Stomach (tissue), 9 donors: ENCODE data around the gene NCMAP. TPM values are rescaled to one million over a fixed set of nuclear protein-coding genes. Genes with fewer than 3 reads are reported as not detected.
A peak's percentile ranks its signal among the peaks of the same experiment; 100 is the strongest.

Experiments used
- DNase-seq, 2 donors: peaks; one replicate each; pipeline versions ENCODE4 v3.0.0 to v3.0.0-alpha.2; 2013 to 2019
- H3K27ac ChIP-seq, 5 donors: fragments of 200-600 bp in 4 of 5; sonication (generic) in 4 of 5; one replicate each; pipeline ENCODE4 v1.5.1; 2013 to 2019; ENCODE audit warnings: mild to moderate bottlenecking in 1 of 5, moderate library complexity in 1 of 5
- H3K27me3 ChIP-seq, 3 donors: fragments of 200-600 bp; sonication (generic); one replicate each; pipeline ENCODE4 v1.5.1; 2017 to 2019; ENCODE audit warnings: mixed run types in 1 of 3
- H3K36me3 ChIP-seq, 4 donors: fragments of 200-600 bp; sonication (generic); 1 replicate in 3 of 4; 2 replicates in 1 of 4; pipeline ENCODE4 v1.5.1; 2016 to 2019
- H3K4me1 ChIP-seq, 4 donors: fragments of 200-600 bp; sonication (generic); one replicate each; pipeline ENCODE4 v1.5.1; 2016 to 2019
- H3K4me3 ChIP-seq, 4 donors: fragments of 200-600 bp; sonication (generic) in 3 of 4; one replicate each; pipeline ENCODE4 v1.5.1; 2016 to 2019; ENCODE audit warnings: mild to moderate bottlenecking in 1 of 4
- H3K9me3 ChIP-seq, 4 donors: fragments of 200-600 bp; sonication (generic); one replicate each; pipeline ENCODE4 v1.5.1; 2016 to 2019
- CTCF ChIP-seq, 7 experiments: fragments of 450-650 bp in 4 of 7; fragments of 200-600 bp in 3 of 7; sonication (generic) in 3 of 7; IDR thresholded peaks; one replicate each; pipeline ENCODE4 v1.5.1; 2016 to 2019; ENCODE audit warnings: antibody characterized with exemption in 7 of 7, control low read depth in 2 of 7, mild to moderate bottlenecking in 1 of 7
- EP300 ChIP-seq: sonication (generic); formaldehyde crosslinking; IDR thresholded peaks from one replicate; pipeline ENCODE4 v1.6.1; 2017; ENCODE audit warnings: antibody characterized with exemption
- POLR2A ChIP-seq, 4 donors: fragments of 450-650 bp; IDR thresholded peaks; one replicate each; pipeline ENCODE4 v1.6.1; 2016; ENCODE audit warnings: antibody characterized with exemption in 4 of 4, control low read depth in 2 of 4, mild to moderate bottlenecking in 1 of 4, moderate library complexity in 1 of 4
- POLR2AphosphoS5 ChIP-seq, 3 donors: sonication (generic); formaldehyde crosslinking; IDR thresholded peaks; one replicate each; pipeline ENCODE4 v1.6.1; 2016; ENCODE audit warnings: antibody characterized with exemption in 3 of 3
- WGBS, 5 donors: extraction: QIAGEN DNeasy Blood & Tissue Kit in 3 of 5; methylation state at CpG; one replicate each; pipeline versions ENCODE4 v1.1.5 to v1.1.7; 2013 to 2018; 5-methylcytosine and 5-hydroxymethylcytosine counted together
- intact Hi-C: fragments of 100-400 bp; cut with DNase I; formaldehyde crosslinking; loops from one replicate; pipeline ENCODE4 v1.15.1; 2023; ENCODE audit warnings: low total_unique reads
- polyA plus RNA-seq, 3 donors: library from polyadenylated mRNA; stranded (reverse); fragments of 200-250 nt; gene quantifications; one replicate each; pipeline ENCODE4 v1.2.3, GENCODE V29; 2013
- total RNA-seq, 5 donors: library from RNA; depleted of rRNA; stranded (reverse); fragments of >200 nt; gene quantifications; one replicate each; pipeline versions ENCODE4 v1.1.0 to v1.2.3, GENCODE V29; 2014 to 2016
- donor health status: healthy with polysubstance abuse.
- donor health status: Bipolar disorder and iron deficiency.
- donor health status: healthy.

NCMAP gene
- total and polyA plus RNA-seq, 8 donors: 0.29 to 9.3 (median 4.1) TPM

- H3K27ac ChIP-seq: peak overlapping the region in 4 of 5 donors; percentile 4 to 33 (median 28)
- H3K4me3 ChIP-seq: no peak overlapping the region
- no peaks in the 10 kb centered on the region for H3K9me3 ChIP-seq
- no peak for DNase-seq
- intact Hi-C loops: no loop called here
- no peak for TF ChIP-seq POLR2A (IDR thresholded peaks at IDR 0.05)
- no peak for TF ChIP-seq EP300
- TF ChIP-seq POLR2AphosphoS5 (IDR thresholded peaks at IDR 0.05): no peak
- TF ChIP-seq CTCF (IDR thresholded peaks at IDR 0.05): no peak
- H3K36me3 ChIP-seq: no peaks in the 10 kb centered on the region
- 85 to 96% (median 95%) methylated on average over 6 of the region's 6 CpGs for whole genome bisulfite sequencing, 5 donors
- H3K4me1 ChIP-seq: peaks cover 7 to 44% (median 19%) of the 10 kb centered on the region in 4 donors
- H3K27me3 ChIP-seq: peaks cover 5 to 49% (median 14%) of the 10 kb centered on the region in 3 donors
These were observed 1.3 kb downstream of the NCMAP start for GRCh38 chr1:24557220-24557619.

- Histone ChIP-seq H3K4me1 (peaks cover 7 to 47% (median 18%) of the 10 kb centered on the region in 4 donors), H3K9me3 (no peaks in the 10 kb centered on the region), H3K4me3 (no peak overlapping the region), H3K36me3 (no peaks in the 10 kb centered on the region), H3K27me3 (peaks cover 5 to 49% (median 14%) of the 10 kb centered on the region in 3 donors), H3K27ac (peak overlapping the region in 4 of 5 donors; percentile 4 to 33 (median 28))
- no peak for TF ChIP-seq POLR2A (IDR thresholded peaks at IDR 0.05)
- TF ChIP-seq EP300: no peak
- TF ChIP-seq POLR2AphosphoS5 (IDR thresholded peaks at IDR 0.05): peak in 1 of 3 donors; percentile 18
- no peak for TF ChIP-seq CTCF (IDR thresholded peaks at IDR 0.05)
- 36 to 62% (median 51%) methylated on average over 9 of the region's 9 CpGs for WGBS, 5 donors
- DNase-seq: peak; percentile 49 to 58
- intact Hi-C loops: no loop called here
These were observed 1.8 kb downstream of the NCMAP start for GRCh38 chr1:24557711-24558131.

- 82 to 91% (median 89%) methylated on average over 7 of the region's 7 CpGs for WGBS, 5 donors
- TF ChIP-seq POLR2AphosphoS5 (IDR thresholded peaks at IDR 0.05) (no peak), POLR2A (IDR thresholded peaks at IDR 0.05) (no peak)
- intact Hi-C loops: no loop called here
- peak overlapping the region in 1 of 5 donors; percentile 23 for H3K27ac ChIP-seq
- H3K4me3 ChIP-seq: no peak overlapping the region
- no peaks in the 10 kb centered on the region for H3K9me3 ChIP-seq
- H3K4me1 ChIP-seq: peaks cover 7 to 47% (median 18%) of the 10 kb centered on the region in 4 donors
- H3K27me3 ChIP-seq: peaks cover 5 to 48% (median 14%) of the 10 kb centered on the region in 3 donors
- no peaks in the 10 kb centered on the region for H3K36me3 ChIP-seq
- DNase-seq: no peak
These were observed 2.6 kb downstream of the NCMAP start for GRCh38 chr1:24558455-24558854.

GRCh38 chr1:24558902-24559791, 3.3 kb downstream of the NCMAP start:
- peak; percentile 73 to 75 for DNase-seq
- TF ChIP-seq POLR2A (IDR thresholded peaks at IDR 0.05) (no peak), EP300 (no peak)
- H3K4me3 ChIP-seq: no peak overlapping the region
- H3K27me3 ChIP-seq: peaks cover 5 to 42% (median 14%) of the 10 kb centered on the region in 3 donors
- 41 to 47% (median 45%) methylated on average over 12 of the region's 12 CpGs for WGBS, 5 donors
- intact Hi-C loops: no loop called here
- H3K27ac ChIP-seq: no peak overlapping the region
- H3K9me3 ChIP-seq: no peaks in the 10 kb centered on the region
- H3K4me1 ChIP-seq: peaks cover 7 to 47% (median 18%) of the 10 kb centered on the region in 4 donors
- H3K36me3 ChIP-seq: no peaks in the 10 kb centered on the region

- Histone ChIP-seq H3K9me3 (no peaks in the 10 kb centered on the region), H3K36me3 (no peaks in the 10 kb centered on the region), H3K4me3 (no peak overlapping the region), H3K27me3 (peaks cover 5 to 31% (median 14%) of the 10 kb centered on the region in 3 donors), H3K27ac (no peak overlapping the region), H3K4me1 (peaks cover 7 to 43% (median 16%) of the 10 kb centered on the region in 4 donors)
- TF ChIP-seq EP300 (no peak), POLR2A (IDR thresholded peaks at IDR 0.05) (no peak), CTCF (IDR thresholded peaks at IDR 0.05) (no peak), POLR2AphosphoS5 (IDR thresholded peaks at IDR 0.05) (no peak)
- no peak for DNase-seq
- WGBS, 5 donors: 83 to 96% (median 94%) methylated on average over 6 of the region's 6 CpGs
- intact Hi-C loops: no loop called here
These were observed 4.5 kb downstream of the NCMAP start for GRCh38 chr1:24560361-24560760.
